NOMO-1 treated with DMSO at 0.1 percent for 48 hours (cell line): ENCODE measurements around the gene USH2A.

ENCODE experiments used
- DNase-seq: peaks from one replicate; lab custom pipeline; 2025; ENCODE audit not compliant: unreplicated experiment; lab: John Stamatoyannopoulos, UW

The USH2A gene

DNA sequence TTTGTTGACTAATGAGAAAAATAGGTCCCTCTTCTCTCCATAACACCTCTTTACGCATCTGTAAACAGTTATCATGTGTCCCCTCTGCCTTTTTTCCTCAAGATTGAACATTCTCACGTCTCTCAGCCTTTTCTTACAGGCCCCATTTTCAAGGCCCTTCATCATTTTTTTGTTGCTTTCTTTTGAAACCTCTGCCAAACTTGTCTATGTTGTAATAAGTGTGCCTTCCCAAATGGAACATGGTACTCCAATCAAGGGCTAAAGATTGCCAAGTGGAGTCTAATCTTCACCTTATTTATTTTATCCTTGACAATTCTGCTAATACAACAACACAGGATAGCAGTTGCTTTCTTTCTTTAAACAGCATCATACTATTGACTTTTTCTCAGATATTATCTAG, 280.3 kb downstream of the USH2A start:
- no peak for DNase-seq

DNA sequence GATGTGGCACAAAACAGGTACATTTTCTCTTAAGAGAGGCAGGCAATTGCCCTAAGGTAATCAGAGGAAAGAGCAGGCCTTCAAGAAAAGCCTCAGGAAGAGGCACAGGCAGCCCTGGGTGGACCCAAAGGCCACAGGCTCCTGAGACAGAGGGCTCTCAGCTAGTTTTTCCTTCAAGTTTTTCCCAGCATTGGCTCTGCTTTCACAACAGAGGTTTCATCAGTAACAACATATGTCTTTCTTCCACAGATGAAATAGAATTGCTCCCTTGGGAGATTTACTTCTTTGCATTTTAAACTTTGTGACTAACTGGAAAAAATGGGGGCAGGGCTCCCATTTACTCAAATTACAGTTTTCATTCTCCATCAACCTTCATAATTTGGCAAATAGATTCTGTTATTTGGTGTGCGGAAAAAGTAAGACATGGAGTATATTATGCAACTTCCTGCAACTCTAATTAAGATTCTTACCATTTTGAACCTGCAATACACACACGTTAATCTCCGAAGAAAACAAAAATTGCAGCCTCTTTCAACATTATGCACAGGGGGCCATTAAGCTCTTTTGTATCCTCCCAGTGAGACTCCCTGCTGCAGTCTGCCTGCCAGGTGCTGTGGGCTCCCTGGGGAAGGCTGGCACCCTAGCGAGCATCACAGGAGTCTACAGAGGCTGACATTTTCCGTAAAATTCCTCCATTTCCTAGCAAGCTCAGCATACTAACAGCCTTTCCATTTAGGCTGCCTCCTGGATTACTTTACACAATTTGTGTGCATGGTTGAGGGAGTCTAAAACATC, 282.3 kb downstream of the USH2A start:
- DNase-seq, result peak; percentile 28

GRCh38 chr1:216124192-216124781, 299.0 kb downstream of the USH2A start:
- DNase-seq, result no peak

DNA sequence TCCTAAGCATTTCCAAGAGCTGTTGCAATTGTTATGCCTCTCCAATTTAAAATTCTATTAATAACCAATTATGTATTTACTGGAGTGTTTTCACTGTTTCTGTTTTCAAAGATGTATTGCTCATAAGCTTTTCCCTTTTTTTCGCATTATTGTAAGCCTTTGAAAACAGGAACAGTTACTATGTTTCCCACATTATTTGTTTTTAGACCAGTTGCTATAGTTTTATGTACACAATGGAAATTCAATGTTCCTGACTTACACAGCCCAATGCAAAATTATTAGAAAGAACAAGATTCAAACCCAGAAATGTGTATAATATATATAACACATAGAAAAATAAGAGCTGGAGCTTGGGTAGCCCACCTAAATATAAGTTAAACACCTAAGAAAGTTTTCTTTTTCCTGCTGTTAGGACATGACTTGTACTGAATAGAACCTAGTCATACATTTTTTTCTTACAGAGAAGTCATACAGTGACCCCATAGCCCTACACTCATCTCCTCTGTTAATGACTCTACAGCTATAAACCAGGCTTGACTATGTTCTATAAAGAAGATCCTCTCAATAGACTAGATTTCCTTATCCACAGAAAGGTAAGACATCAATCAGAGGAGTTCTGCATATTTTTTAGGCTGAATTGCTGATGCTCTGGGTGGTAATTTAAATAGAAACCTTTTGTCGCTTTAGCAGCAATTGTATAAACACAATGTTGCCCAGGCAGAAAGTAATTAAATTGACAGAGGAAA, 299.6 kb downstream of the USH2A start:
- DNase-seq, result no peak

GRCh38 chr1:216119600-216119999, 303.6 kb downstream of the USH2A start:
- peak; percentile 49 for DNase-seq

DNA sequence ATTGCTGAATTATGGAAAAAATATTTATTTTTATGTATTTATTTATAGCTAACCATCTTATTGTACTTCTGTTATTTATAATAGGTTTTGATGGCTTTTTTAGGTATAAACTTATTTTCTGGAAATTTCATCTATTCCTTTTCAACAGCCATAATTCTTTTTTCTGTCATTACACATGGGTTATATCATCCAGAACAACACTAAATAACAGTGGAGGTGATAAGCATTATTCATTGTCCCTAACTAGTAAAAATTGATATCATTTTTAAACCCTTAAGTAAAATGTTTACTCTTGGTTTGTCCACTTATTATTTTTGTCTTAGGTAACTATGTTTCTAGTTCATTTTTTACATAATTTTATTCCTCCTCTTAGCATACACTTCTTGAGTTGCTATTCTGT, 309.1 kb downstream of the USH2A start:
- DNase-seq, result no peak

- DNase-seq, result peak; percentile 48
Observed at GRCh38 chr1:216113181-216113580, 310.1 kb downstream of the USH2A start.

GRCh38 chr1:216111842-216112241, 311.4 kb downstream of the USH2A start:
- peak; percentile 13 for DNase-seq

DNA sequence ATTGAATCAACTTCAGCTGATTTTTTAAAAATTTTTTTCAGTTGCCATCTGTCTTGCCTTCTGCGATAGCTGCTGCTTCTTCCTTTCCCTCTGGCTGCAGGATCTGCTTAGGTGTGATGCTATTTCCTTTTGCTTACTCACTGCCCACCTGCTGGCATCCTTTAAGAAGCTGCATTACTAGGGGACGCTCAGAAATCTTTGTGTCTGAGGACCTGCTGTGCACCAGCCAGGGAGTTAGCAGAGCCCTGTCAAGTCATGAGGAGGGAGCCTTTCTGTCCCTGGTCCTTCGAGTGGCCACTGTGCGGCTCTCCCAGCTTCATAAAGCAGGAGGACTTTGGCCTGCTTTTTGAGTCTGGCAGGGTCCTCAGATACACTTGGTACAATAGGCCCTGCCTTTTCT, 327.8 kb downstream of the USH2A start:
- no peak for DNase-seq

GRCh38 chr1:216090556-216090955, 332.7 kb downstream of the USH2A start:
- DNase-seq, result no peak

- no peak for DNase-seq
Observed at GRCh38 chr1:216086678-216087077, 336.6 kb downstream of the USH2A start.

GRCh38 chr1:216081445-216081844, 341.8 kb downstream of the USH2A start:
- DNase-seq, result no peak

DNA sequence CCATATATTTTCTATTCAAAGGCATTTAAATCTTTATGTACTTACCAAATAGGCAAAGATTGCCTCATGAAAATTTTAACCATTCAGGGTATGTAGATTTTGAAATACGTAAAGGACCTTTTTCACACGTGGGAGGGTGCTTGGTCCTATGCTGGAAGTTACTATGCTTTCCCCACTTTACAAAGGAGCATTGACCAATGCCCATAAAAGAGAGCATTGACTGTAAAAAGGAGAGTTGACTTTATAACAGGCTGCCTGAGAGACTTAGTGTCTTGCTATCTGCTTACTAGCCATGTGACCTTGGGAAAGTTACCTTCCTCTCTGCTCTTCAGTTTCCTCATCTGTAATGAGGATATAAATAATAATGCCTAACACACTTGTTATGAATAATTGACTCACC, 346.5 kb downstream of the USH2A start:
- DNase-seq, result no peak

GRCh38 chr1:216075339-216075738, 347.9 kb downstream of the USH2A start:
- DNase-seq, result no peak

GRCh38 chr1:216073793-216074595, 349.3 kb downstream of the USH2A start:
- no peak for DNase-seq

DNA sequence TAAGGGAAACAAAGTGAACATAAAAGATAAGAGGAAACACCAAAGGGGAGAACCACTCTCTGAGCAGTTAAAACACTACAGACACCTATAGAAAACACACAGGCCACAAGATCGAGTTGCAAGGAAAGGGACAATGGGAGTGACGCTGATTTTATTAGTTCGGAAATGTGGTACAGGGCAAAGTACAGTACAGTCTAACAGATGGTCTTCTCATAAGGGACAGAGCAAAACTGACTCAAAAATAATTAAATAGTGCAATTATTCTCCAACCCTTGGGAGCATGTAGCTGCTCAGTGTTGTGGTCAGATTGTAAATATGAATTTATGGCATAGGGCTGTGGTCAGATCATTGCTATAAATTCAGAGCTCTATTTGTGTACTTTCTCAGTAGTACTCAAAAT, 352.0 kb downstream of the USH2A start:
- DNase-seq, result no peak

DNA sequence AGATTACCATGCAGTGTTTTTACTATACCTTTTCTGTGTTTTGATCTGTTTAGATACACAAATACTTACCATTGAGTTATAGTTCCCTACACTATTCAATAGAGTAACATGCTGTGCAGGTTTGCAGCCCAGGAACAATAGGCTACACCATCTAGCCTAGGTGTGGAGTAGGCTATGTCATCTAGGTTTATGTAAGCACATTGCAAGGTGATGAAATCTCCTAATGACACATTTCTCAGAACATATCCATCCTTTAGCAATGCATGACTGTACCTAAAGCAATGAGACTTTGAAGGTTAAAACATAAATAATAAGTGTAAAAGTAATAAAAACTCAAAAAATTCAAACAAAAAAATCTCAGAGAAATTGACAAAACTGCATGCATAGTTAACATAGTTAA, 358.6 kb downstream of the USH2A start:
- DNase-seq, result no peak

- DNase-seq, result no peak
Observed at GRCh38 chr1:216057947-216058346, 365.3 kb downstream of the USH2A start.

GRCh38 chr1:216057063-216057462, 366.2 kb downstream of the USH2A start:
- no peak for DNase-seq

- no peak for DNase-seq
Observed at GRCh38 chr1:216055004-216055403, 368.2 kb downstream of the USH2A start.

- DNase-seq, result no peak
Observed at GRCh38 chr1:216054600-216054999, 368.6 kb downstream of the USH2A start.
